CD14-positive monocyte (primary cell): ENCODE measurements around the gene RALGAPA2. TPM values are rescaled to one million over a fixed set of nuclear protein-coding genes. Genes with fewer than 3 reads are reported as not detected.

Experiments used
- DNase-seq, 3 donors: peaks; one replicate each; pipeline ENCODE4 v3.0.0-alpha.2; 2011 to 2022
- H2AFZ ChIP-seq: 2 replicates; pipeline ENCODE4 v1.6.0; 2012; ENCODE audit warnings: mild to moderate bottlenecking, low read depth, low read length, inconsistent platforms; ENCODE audit not compliant: insufficient read depth, poor library complexity, severe bottlenecking
- H3K27ac ChIP-seq, 2 donors: 1 replicate in 1 of 2; 2 replicates in 1 of 2; pipeline ENCODE4 v1.5.1; 2012 to 2013; ENCODE audit warnings: low read length in 2 of 2, control low read depth in 1 of 2, inconsistent platforms in 1 of 2, low read depth in 1 of 2, mild to moderate bottlenecking in 1 of 2
- H3K27me3 ChIP-seq, 2 donors: one replicate each; pipeline versions ENCODE4 v1.6.0 to v1.6.1; 2011 to 2013; ENCODE audit warnings: low read length in 2 of 2; ENCODE audit not compliant: control insufficient read depth in 2 of 2, insufficient read depth in 2 of 2
- H3K36me3 ChIP-seq, 2 donors: replicated peaks in 1 of 2; 1 replicate in 1 of 2; 2 replicates in 1 of 2; pipeline versions ENCODE4 v1.5.1 to v1.6.1; 2012 to 2013; ENCODE audit warnings: low read length in 2 of 2, control low read depth in 1 of 2, inconsistent platforms in 1 of 2, mild to moderate bottlenecking in 1 of 2; ENCODE audit not compliant: insufficient read depth in 2 of 2, control insufficient read depth in 1 of 2
- H3K4me1 ChIP-seq, 2 donors: 1 replicate in 1 of 2; 2 replicates in 1 of 2; pipeline versions ENCODE4 v1.5.1 to v1.6.1; 2012 to 2013; ENCODE audit warnings: low read length in 2 of 2, control low read depth in 1 of 2, inconsistent platforms in 1 of 2, mild to moderate bottlenecking in 1 of 2, moderate library complexity in 1 of 2; ENCODE audit not compliant: insufficient read depth in 2 of 2, control insufficient read depth in 1 of 2
- H3K4me2 ChIP-seq: replicated peaks from 2 replicates; pipeline ENCODE3; 2012; ENCODE audit warnings: low read length, moderate library complexity, mild to moderate bottlenecking; ENCODE audit not compliant: poor library complexity, severe bottlenecking; ENCODE audit errors: extremely low read depth
- H3K4me3 ChIP-seq, 3 experiments: fragments of 200-600 bp in 1 of 3; sonication (generic) in 1 of 3; replicated peaks in 1 of 3; 1 replicate in 2 of 3; 2 replicates in 1 of 3; pipeline ENCODE4 v1.5.1; 2011 to 2013; ENCODE audit warnings: low read length in 3 of 3, mild to moderate bottlenecking in 3 of 3, control low read depth in 2 of 3, low read depth in 2 of 3, inconsistent platforms in 1 of 3, moderate library complexity in 1 of 3
- H3K79me2 ChIP-seq: 2 replicates; pipeline ENCODE4 v1.6.0; 2012; ENCODE audit warnings: mild to moderate bottlenecking, control low read depth, inconsistent platforms, low read length, moderate library complexity; ENCODE audit not compliant: insufficient read depth
- H3K9ac ChIP-seq: 2 replicates; pipeline ENCODE4 v1.6.0; 2017; ENCODE audit warnings: low read length, mild to moderate bottlenecking; ENCODE audit not compliant: insufficient read depth, poor library complexity, severe bottlenecking
- H3K9me3 ChIP-seq, 2 donors: replicated peaks in 1 of 2; 1 replicate in 1 of 2; 2 replicates in 1 of 2; pipeline versions ENCODE4 v1.5.1 to v1.6.1; 2012 to 2013; ENCODE audit warnings: low read length in 2 of 2, control low read depth in 1 of 2; ENCODE audit not compliant: control insufficient read depth in 1 of 2, insufficient read depth in 1 of 2
- H4K20me1 ChIP-seq: 2 replicates; pipeline ENCODE4 v1.6.0; 2012; ENCODE audit warnings: mild to moderate bottlenecking, low read length, control low read depth, moderate library complexity; ENCODE audit not compliant: insufficient read depth
- H3K27ac Mint-ChIP-seq, 7 donors: one replicate each; pipeline ENCODE4 v1.8.0; 2020; ENCODE audit warnings: mild to moderate bottlenecking in 7 of 7, mixed read lengths in 7 of 7, moderate library complexity in 6 of 7, inconsistent platforms in 2 of 7
- H3K27me3 Mint-ChIP-seq, 3 donors: one replicate each; pipeline ENCODE4 v1.8.0; 2021 to 2022; ENCODE audit warnings: low read depth in 3 of 3, mild to moderate bottlenecking in 3 of 3, mixed read lengths in 3 of 3, moderate library complexity in 3 of 3, inconsistent platforms in 1 of 3
- H3K36me3 Mint-ChIP-seq, 2 donors: one replicate each; pipeline ENCODE4 v1.8.0; 2020; ENCODE audit warnings: mixed read lengths in 2 of 2, inconsistent platforms in 1 of 2, mild to moderate bottlenecking in 1 of 2
- H3K4me1 Mint-ChIP-seq: one replicate; pipeline ENCODE4 v1.8.0; 2020; ENCODE audit warnings: mild to moderate bottlenecking, mixed read lengths
- H3K4me3 Mint-ChIP-seq, 2 donors: one replicate each; pipeline ENCODE4 v1.8.0; 2020; ENCODE audit warnings: mild to moderate bottlenecking in 2 of 2, mixed read lengths in 2 of 2, moderate library complexity in 1 of 2
- H3K9me3 Mint-ChIP-seq, 7 donors: one replicate each; pipeline ENCODE4 v1.8.0; 2020 to 2022; ENCODE audit warnings: mixed read lengths in 7 of 7, mild to moderate bottlenecking in 6 of 7, moderate library complexity in 6 of 7, inconsistent platforms in 2 of 7
- CTCF ChIP-seq: fragments of 200-600 bp; IDR thresholded peaks from one replicate; pipeline ENCODE4 v1.8.0; 2022; ENCODE audit warnings: antibody characterized with exemption, mild to moderate bottlenecking
- WGBS: methylation state at CpG from one replicate; pipeline ENCODE4 v1.1.5; 2013; ENCODE audit warnings: missing lambda C conversion rate; ENCODE audit not compliant: insufficient coverage; 5-methylcytosine and 5-hydroxymethylcytosine counted together
- intact Hi-C, 2 donors: fragments of 100-400 bp; cut with micrococcal nuclease; formaldehyde crosslinking; loops; one replicate each; pipeline versions ENCODE4 v1.15.0 to v1.15.1; 2023
- polyA plus RNA-seq, 3 donors: library from polyadenylated mRNA; depleted of rRNA in 1 of 3; unstranded in 2 of 3; stranded (reverse) in 1 of 3; fragments of 300-500 nt in 2 of 3; fragments of >200 nt in 1 of 3; fragmentation: Illumina TruSeq in 2 of 3; gene quantifications; 1 replicate in 2 of 3; 2 replicates in 1 of 3; pipeline ENCODE4 v1.2.3, GENCODE V29; 2012 to 2021

Gene RALGAPA2
- polyA plus RNA-seq, 3 donors = 6.2 to 13.0 (median 8.9) TPM

GRCh38 chr20:20664795-20665589 lies 47.5 kb downstream of the RALGAPA2 start:
- Histone ChIP-seq H3K27ac (no peak overlapping the region), H3K9ac (no peak overlapping the region), H3K36me3 (peaks cover 0 to 13% of the 10 kb centered on the region in 2 donors), H3K4me3 (no peak overlapping the region), H3K79me2 (peaks cover 38% of the 10 kb centered on the region), H2AFZ (no peak overlapping the region), H3K27me3 (no peaks in the 10 kb centered on the region), H3K9me3 (no peaks in the 10 kb centered on the region), H4K20me1 (peaks cover 31% of the 10 kb centered on the region), H3K4me2 (no peak overlapping the region), H3K4me1 (peaks cover 36 to 46% of the 10 kb centered on the region in 2 donors)
- H3K4me1 Mint-ChIP-seq = peaks cover 49% of the 10 kb centered on the region
- WGBS = no CpG with 5 or more reads among the region's 2 CpGs
- intact Hi-C loops = loop anchor here (1.0 to 5.0 kb wide), 2 partner anchors 157 to 160 kb away; no protein-coding TSS in a partner anchor
- H3K4me3 Mint-ChIP-seq = no peak overlapping the region
- TF ChIP-seq CTCF = peak; percentile 69
- peak; percentile 13 to 39 (median 33) for DNase-seq
- H3K27me3 Mint-ChIP-seq = no peaks in the 10 kb centered on the region
- H3K27ac Mint-ChIP-seq = no peak overlapping the region
- H3K36me3 Mint-ChIP-seq = peaks cover 18 to 23% of the 10 kb centered on the region in 2 donors
- no peaks in the 10 kb centered on the region for H3K9me3 Mint-ChIP-seq

- Mint-ChIP-seq H3K36me3 (peaks cover 18 to 21% of the 10 kb centered on the region in 2 donors), H3K27me3 (no peaks in the 10 kb centered on the region), H3K4me1 (peaks cover 38% of the 10 kb centered on the region), H3K4me3 (no peak overlapping the region), H3K27ac (no peak overlapping the region), H3K9me3 (no peaks in the 10 kb centered on the region)
- H3K9ac ChIP-seq = no peak overlapping the region
- no peak for DNase-seq
- H3K79me2 ChIP-seq = peaks cover 38% of the 10 kb centered on the region
- H3K4me2 ChIP-seq = no peak overlapping the region
- no peak overlapping the region for H3K27ac ChIP-seq
- no peaks in the 10 kb centered on the region for H3K27me3 ChIP-seq
- H3K36me3 ChIP-seq = peaks cover 0 to 13% of the 10 kb centered on the region in 2 donors
- no peak overlapping the region for H3K4me3 ChIP-seq
- peaks cover 31% of the 10 kb centered on the region for H4K20me1 ChIP-seq
- H2AFZ ChIP-seq = no peak overlapping the region
- H3K4me1 ChIP-seq = peaks cover 25 to 34% of the 10 kb centered on the region in 2 donors
- no peaks in the 10 kb centered on the region for H3K9me3 ChIP-seq
- TF ChIP-seq CTCF = no peak
- 100% methylated on average over 1 of the region's 3 CpGs for WGBS
- intact Hi-C loops = no loop called here
These were observed 48.6 kb downstream of the RALGAPA2 start for GRCh38 chr20:20663841-20664240.
